Mesenchymal stem cell (in vitro differentiated cells and primary cell): ENCODE measurements around the gene SULT4A1.
"Not testable (repeated sequence)": the region's sequence is repeated elsewhere in the genome, so short reads cannot be mapped to it uniquely, and the experiment has no call there.

ENCODE experiments used
- DNase-seq: peaks from one replicate; pipeline ENCODE4 v3.0.0-alpha.2; 2013
- H2AFZ ChIP-seq: one replicate; pipeline ENCODE4 v1.6.1; 2013; ENCODE audit warnings: low read depth, mild to moderate bottlenecking, control low read depth, inconsistent platforms, low read length, moderate library complexity
- H2AK5ac ChIP-seq: 2 replicates; pipeline ENCODE4 v1.6.1; 2013; ENCODE audit warnings: low read length, moderate library complexity, mild to moderate bottlenecking, inconsistent platforms; ENCODE audit not compliant: severe bottlenecking
- H2BK120ac ChIP-seq: one replicate; pipeline ENCODE4 v1.6.1; 2013; ENCODE audit warnings: low read depth, mild to moderate bottlenecking, inconsistent platforms, low read length, moderate library complexity
- H2BK12ac ChIP-seq, 2 experiments: one replicate each; pipeline ENCODE4 v1.6.1; 2013; ENCODE audit warnings: inconsistent platforms in 2 of 2, low read length in 2 of 2, mild to moderate bottlenecking in 2 of 2, moderate library complexity in 2 of 2, control low read depth in 1 of 2
- H2BK15ac ChIP-seq: one replicate; pipeline ENCODE4 v1.6.1; 2013; ENCODE audit warnings: mild to moderate bottlenecking, low read depth, inconsistent platforms; ENCODE audit not compliant: poor library complexity, severe bottlenecking
- H2BK5ac ChIP-seq: 2 replicates; pipeline ENCODE4 v1.6.1; 2013; ENCODE audit warnings: low read depth, mild to moderate bottlenecking, low read length, control low read depth, inconsistent platforms; ENCODE audit not compliant: poor library complexity, severe bottlenecking
- H3K14ac ChIP-seq, 2 experiments: one replicate each; pipeline ENCODE4 v1.6.1; 2013; ENCODE audit warnings: inconsistent platforms in 2 of 2, low read length in 2 of 2, control low read depth in 1 of 2, mild to moderate bottlenecking in 1 of 2, moderate library complexity in 1 of 2
- H3K18ac ChIP-seq, 2 experiments: one replicate each; pipeline ENCODE4 v1.6.1; 2013; ENCODE audit warnings: inconsistent platforms in 2 of 2, low read length in 2 of 2, control low read depth in 1 of 2, low read depth in 1 of 2, mild to moderate bottlenecking in 1 of 2
- H3K23ac ChIP-seq, 2 experiments: one replicate each; pipeline ENCODE4 v1.6.1; 2013; ENCODE audit warnings: inconsistent platforms in 2 of 2, low read length in 2 of 2, mild to moderate bottlenecking in 2 of 2, moderate library complexity in 2 of 2, control low read depth in 1 of 2
- H3K27ac ChIP-seq: 2 replicates; pipeline ENCODE4 v1.5.1; 2013; ENCODE audit warnings: mild to moderate bottlenecking, moderate library complexity, low read length, control low read depth, inconsistent platforms; ENCODE audit not compliant: poor library complexity, severe bottlenecking
- H3K27me3 ChIP-seq, 2 experiments: 2 replicates each; pipeline versions ENCODE4 v1.6.1 to v1.7.0; 2013; ENCODE audit warnings: low read length in 2 of 2, mild to moderate bottlenecking in 2 of 2, moderate library complexity in 2 of 2, control low read depth in 1 of 2, inconsistent platforms in 1 of 2; ENCODE audit not compliant: control insufficient read depth in 1 of 2, insufficient read depth in 1 of 2
- H3K36me3 ChIP-seq, 2 experiments: 2 replicates each; pipeline versions ENCODE4 v1.6.1 to v1.7.0; 2013; ENCODE audit warnings: low read length in 2 of 2, control low read depth in 1 of 2, inconsistent platforms in 1 of 2, low read depth in 1 of 2, mild to moderate bottlenecking in 1 of 2; ENCODE audit not compliant: insufficient read depth in 2 of 2, control insufficient read depth in 1 of 2
- H3K4ac ChIP-seq, 2 experiments: one replicate each; pipeline ENCODE4 v1.6.1; 2013; ENCODE audit warnings: inconsistent platforms in 2 of 2, low read length in 2 of 2, mild to moderate bottlenecking in 2 of 2, moderate library complexity in 2 of 2, control low read depth in 1 of 2, low read depth in 1 of 2
- H3K4me1 ChIP-seq: 2 replicates; pipeline ENCODE4 v1.6.1; 2013; ENCODE audit warnings: low read depth, low read length, control low read depth; ENCODE audit not compliant: control insufficient read depth, insufficient read depth
- H3K4me2 ChIP-seq: 2 replicates; pipeline ENCODE4 v1.6.1; 2013; ENCODE audit warnings: low read length, mild to moderate bottlenecking, inconsistent platforms; ENCODE audit not compliant: poor library complexity, severe bottlenecking
- H3K4me3 ChIP-seq, 2 experiments: 2 replicates each; pipeline versions ENCODE4 v1.5.1 to v1.7.0; 2013; ENCODE audit warnings: low read length in 2 of 2, mild to moderate bottlenecking in 2 of 2, control low read depth in 1 of 2, low read depth in 1 of 2; ENCODE audit not compliant: insufficient read depth in 1 of 2
- H3K79me1 ChIP-seq: replicated peaks from 2 replicates; pipeline ENCODE4 v1.6.1; 2013; ENCODE audit warnings: mild to moderate bottlenecking, control low read depth, low read length, inconsistent platforms; ENCODE audit not compliant: poor library complexity, severe bottlenecking
- H3K9ac ChIP-seq: 2 replicates; pipeline ENCODE4 v1.7.0; 2013; ENCODE audit warnings: mild to moderate bottlenecking, low read length, moderate library complexity
- H3K9me3 ChIP-seq: 2 replicates; pipeline ENCODE4 v1.7.0; 2013; ENCODE audit warnings: mild to moderate bottlenecking, low read length; ENCODE audit not compliant: control insufficient read depth
- H4K8ac ChIP-seq: one replicate; pipeline ENCODE4 v1.6.1; 2013; ENCODE audit warnings: inconsistent platforms, mild to moderate bottlenecking, low read length, moderate library complexity
- H4K91ac ChIP-seq: one replicate; pipeline ENCODE4 v1.6.1; 2013; ENCODE audit warnings: mild to moderate bottlenecking, low read length, inconsistent platforms
- WGBS: methylation state at CpG from one replicate; pipeline ENCODE4 v1.1.7; 2013; ENCODE audit warnings: mixed read lengths; 5-methylcytosine and 5-hydroxymethylcytosine counted together

SULT4A1 gene

DNA sequence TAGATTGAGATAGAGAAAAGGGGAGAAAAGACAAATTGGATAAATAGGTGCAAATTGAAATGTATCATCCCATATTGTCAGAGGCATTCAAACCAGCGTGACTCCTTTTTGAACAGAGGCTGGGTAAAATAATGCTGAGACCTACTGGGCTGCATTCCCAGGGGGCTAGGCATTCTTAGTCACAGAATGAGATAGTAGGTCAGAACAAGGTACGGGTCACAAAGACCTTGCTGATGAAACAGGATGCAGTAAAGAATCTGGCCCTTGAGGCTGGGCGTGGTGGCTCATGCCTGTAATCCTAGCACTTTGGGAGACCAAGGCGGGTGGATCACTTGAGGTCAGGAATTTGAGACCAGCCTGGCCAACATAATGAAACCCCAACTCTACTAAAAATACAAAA lies 6.7 kb upstream of the SULT4A1 start:
- 70% methylated on average over 4 of the region's 4 CpGs for WGBS
- H3K27me3 ChIP-seq: peaks cover 5 to 18% of the 10 kb centered on the region in 2 experiments
- H3K4me3 ChIP-seq, H3K23ac ChIP-seq, H3K9ac ChIP-seq, H2BK120ac ChIP-seq, H2AK5ac ChIP-seq, H4K8ac ChIP-seq, H3K79me1 ChIP-seq, H2BK5ac ChIP-seq, H2AFZ ChIP-seq, H3K4ac ChIP-seq, H3K18ac ChIP-seq, H3K4me1 ChIP-seq, DNase-seq, H2BK15ac ChIP-seq, H4K91ac ChIP-seq, H3K4me2 ChIP-seq, H3K27ac ChIP-seq, H3K36me3 ChIP-seq, H3K9me3 ChIP-seq, H2BK12ac ChIP-seq, H3K14ac ChIP-seq: not testable (repeated sequence)

DNA sequence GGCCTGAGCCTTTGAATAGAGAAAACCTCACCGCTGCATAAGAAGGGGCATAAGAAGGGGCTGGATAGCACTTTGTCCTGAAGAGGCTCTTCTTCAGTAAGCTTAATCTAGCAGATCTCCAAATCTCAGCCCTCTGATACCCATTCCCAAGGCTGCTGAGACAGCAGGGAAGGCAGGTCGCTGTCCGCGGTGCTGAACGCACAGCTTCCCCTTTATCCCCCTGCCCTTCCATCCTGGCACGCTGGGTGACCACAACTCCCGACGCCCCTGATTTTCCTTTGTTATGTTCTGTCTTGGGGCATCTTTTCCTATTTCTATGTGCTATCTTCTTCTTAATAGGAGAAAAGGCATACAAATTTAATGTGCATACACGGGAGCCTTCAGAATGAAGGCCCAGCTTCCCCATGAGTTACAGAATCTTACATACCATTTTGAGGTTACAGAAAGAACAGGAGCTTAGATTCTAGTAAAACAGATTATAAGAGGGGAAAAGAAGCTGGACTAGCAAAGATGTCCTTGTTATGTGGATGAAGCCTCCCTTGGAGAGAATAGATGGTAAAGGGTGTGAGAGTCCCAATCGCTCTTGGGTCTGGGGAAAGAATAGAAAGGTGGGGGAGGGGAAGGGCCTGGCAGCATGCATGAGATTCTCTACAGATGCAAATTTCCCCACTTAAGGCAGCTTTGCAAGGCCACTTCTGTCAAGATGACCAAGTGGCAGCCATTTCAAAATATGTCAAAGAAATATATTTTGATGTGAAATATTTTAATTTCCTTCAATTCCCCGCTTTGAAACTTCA lies 5.7 kb upstream of the SULT4A1 start:
- no peak overlapping the region for H2BK12ac ChIP-seq
- no peak overlapping the region for H3K18ac ChIP-seq
- no peak overlapping the region for H3K27ac ChIP-seq
- no peak overlapping the region for H3K23ac ChIP-seq
- H3K4ac ChIP-seq: no peak overlapping the region
- no peak overlapping the region for H3K4me3 ChIP-seq
- H3K4me2 ChIP-seq: no peak overlapping the region
- no peaks in the 10 kb centered on the region for H3K36me3 ChIP-seq
- no peak overlapping the region for H2AK5ac ChIP-seq
- no peak overlapping the region for H4K91ac ChIP-seq
- H3K9me3 ChIP-seq: peaks cover 4% of the 10 kb centered on the region
- 1% methylated on average over 6 of the region's 11 CpGs for WGBS
- H2BK120ac ChIP-seq: no peak overlapping the region
- DNase-seq: peak; percentile 70
- no peak overlapping the region for H3K14ac ChIP-seq
- no peak overlapping the region for H2BK5ac ChIP-seq
- H3K9ac ChIP-seq: no peak overlapping the region
- H2BK15ac ChIP-seq: no peak overlapping the region
- peaks cover 14 to 26% of the 10 kb centered on the region in 2 experiments for H3K27me3 ChIP-seq
- H4K8ac ChIP-seq: no peak overlapping the region
- no peak overlapping the region for H2AFZ ChIP-seq
- no peaks in the 10 kb centered on the region for H3K79me1 ChIP-seq
- H3K4me1 ChIP-seq: no peaks in the 10 kb centered on the region

DNA sequence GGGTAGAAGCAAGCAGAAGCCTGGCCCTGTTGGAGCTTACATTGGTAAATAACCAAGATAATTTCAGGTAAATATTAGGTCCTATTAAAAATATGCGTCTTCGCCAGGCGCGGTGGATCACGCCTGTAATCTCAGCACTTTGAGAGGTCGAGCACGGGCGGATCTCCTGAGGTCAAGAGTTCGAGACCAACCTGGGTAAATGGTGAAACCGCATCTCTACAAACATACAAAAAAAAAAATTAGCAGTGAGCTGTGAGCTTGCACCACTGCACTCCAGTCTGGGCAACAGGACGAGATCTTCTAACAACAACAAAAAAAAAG lies 529 bp upstream of the SULT4A1 start:
- H2BK15ac ChIP-seq: no peak overlapping the region
- H3K23ac ChIP-seq: no peak overlapping the region
- H3K27me3 ChIP-seq: peaks cover 54 to 63% of the 10 kb centered on the region in 2 experiments
- no peak overlapping the region for H2AK5ac ChIP-seq
- peak overlapping the region; percentile 65 for H3K4me2 ChIP-seq
- no peak overlapping the region for H3K27ac ChIP-seq
- H4K8ac ChIP-seq: no peak overlapping the region
- H3K36me3 ChIP-seq: no peaks in the 10 kb centered on the region
- no peak overlapping the region for H3K9ac ChIP-seq
- peak overlapping the region; percentile 52 to 53 for H3K4me3 ChIP-seq
- DNase-seq: no peak
- H3K14ac ChIP-seq: no peak overlapping the region
- 95% methylated on average over 11 of the region's 11 CpGs for WGBS
- peaks cover 10% of the 10 kb centered on the region for H3K4me1 ChIP-seq
- no peaks in the 10 kb centered on the region for H3K79me1 ChIP-seq
- no peak overlapping the region for H4K91ac ChIP-seq
- H2BK120ac ChIP-seq: no peak overlapping the region
- no peak overlapping the region for H2BK12ac ChIP-seq
- H3K4ac ChIP-seq: no peak overlapping the region
- peak overlapping the region; percentile 61 for H2AFZ ChIP-seq
- H3K9me3 ChIP-seq: no peaks in the 10 kb centered on the region
- H3K18ac ChIP-seq: no peak overlapping the region
- H2BK5ac ChIP-seq: no peak overlapping the region

DNA sequence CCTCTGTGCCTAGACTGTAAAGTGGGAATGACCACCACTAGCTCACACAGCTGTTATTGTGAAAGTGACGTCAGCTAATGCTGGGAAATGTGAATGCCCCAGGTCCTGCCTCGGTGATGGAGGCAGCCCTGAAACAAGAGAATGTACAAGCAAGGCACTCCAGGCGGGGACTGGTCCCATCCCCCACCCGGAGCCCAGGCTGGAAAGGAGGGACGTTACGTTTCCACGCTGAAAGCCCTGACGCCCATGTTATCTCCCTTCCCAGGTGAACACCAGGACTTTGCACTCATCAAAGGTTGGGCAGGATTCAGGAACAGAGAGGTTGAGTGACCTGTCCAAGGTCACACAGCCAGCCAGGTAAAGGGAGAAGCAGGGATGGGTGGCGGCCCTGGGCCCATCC lies 784 bp downstream of the SULT4A1 start:
- Histone ChIP-seq H2BK15ac (no peak overlapping the region), H4K91ac (no peak overlapping the region), H3K4me1 (peaks cover 10% of the 10 kb centered on the region), H3K27me3 (peaks cover 54 to 67% of the 10 kb centered on the region in 2 experiments), H3K4me2 (no peak overlapping the region), H2BK5ac (no peak overlapping the region), H3K9me3 (peaks cover 11% of the 10 kb centered on the region), H2BK120ac (no peak overlapping the region), H3K4me3 (peak overlapping the region; percentile 22 to 60), H4K8ac (no peak overlapping the region), H3K36me3 (no peaks in the 10 kb centered on the region), H3K9ac (no peak overlapping the region), H3K14ac (no peak overlapping the region), H2AK5ac (no peak overlapping the region), H3K27ac (no peak overlapping the region), H2AFZ (no peak overlapping the region), H3K79me1 (no peaks in the 10 kb centered on the region), H3K23ac (no peak overlapping the region), H3K18ac (no peak overlapping the region), H3K4ac (no peak overlapping the region), H2BK12ac (no peak overlapping the region)
- DNase-seq: no peak
- 55% methylated on average over 9 of the region's 9 CpGs for WGBS
